K562 (cell line): Measurements from ENCODE around the gene CTIF. TPM values are rescaled to one million over a fixed set of nuclear protein-coding genes. Genes with fewer than 3 reads are reported as not detected.

Experiments used
- ATAC-seq: fragments of 200-7000 bp; cut with Tn5 transposase; 3 replicates; pipeline ENCODE4 v1.9.1; 2020; ENCODE audit warnings: moderate library complexity
- BruUV-seq: library from RNA; stranded (reverse); fragments of 400-500 nt; replicated peaks from 2 replicates; lab custom pipeline; 2021; lab: Mats Ljungman, UMichigan
- CTCF ChIA-PET: fragments of 300-600 bp; formaldehyde crosslinking; extraction: SDS; loops from one replicate; lab custom pipeline; 2021; ENCODE audit warnings: low intra/inter-chr PET ratio; lab: Yijun Ruan, JAX
- POLR2A ChIA-PET: fragments of 300-600, 350-650 bp; sonication (Branson Sonifier 250); formaldehyde crosslinking; extraction: SDS; loops from one replicate; lab custom pipeline; 2021; ENCODE audit warnings: antibody characterized with exemption, inconsistent platforms; lab: Yijun Ruan, JAX
- DNase-seq, 4 experiments: peaks; one replicate each; pipeline versions ENCODE4 v3.0.0 to v3.0.0-alpha.2; 2011 to 2018; ENCODE audit warnings: low spot score in 3 of 4, mixed read lengths in 3 of 4; ENCODE audit errors: extremely low read depth in 1 of 4
- FAIRE-seq: peaks from 2 replicates; lab custom pipeline; 2011; peaks lifted over from hg19 to GRCh38; lab: Jason Lieb, UNC
- H2AFZ ChIP-seq: 2 replicates; pipeline ENCODE4 v1.6.0; 2011; ENCODE audit warnings: low read depth, low read length, control low read depth, inconsistent platforms
- H3K27ac ChIP-seq: fragments of 200-600 bp; 3 replicates; pipeline ENCODE4 v1.8.0; 2011; ENCODE audit warnings: low read depth, mild to moderate bottlenecking, control low read depth, inconsistent platforms, low read length, moderate library complexity, mixed read lengths; ENCODE audit errors: extremely low read depth
- H3K27me3 ChIP-seq, 2 experiments: fragments of 300-600 bp in 1 of 2; 2 replicates in 1 of 2; 3 replicates in 1 of 2; pipeline versions ENCODE4 v1.6.0 to v1.8.0; 2011; ENCODE audit warnings: inconsistent platforms in 2 of 2, low read length in 2 of 2, mild to moderate bottlenecking in 1 of 2, mixed read lengths in 1 of 2, moderate library complexity in 1 of 2; ENCODE audit not compliant: control insufficient read depth in 2 of 2, insufficient read depth in 2 of 2
- H3K36me3 ChIP-seq: fragments of 300-600 bp; 3 replicates; pipeline ENCODE4 v1.8.0; 2011; ENCODE audit warnings: mild to moderate bottlenecking, low read length, inconsistent platforms; ENCODE audit not compliant: control insufficient read depth, insufficient read depth
- H3K4me1 ChIP-seq, 2 experiments: fragments of 200-600 bp in 1 of 2; replicated peaks in 1 of 2; 2 replicates in 1 of 2; 3 replicates in 1 of 2; pipeline versions ENCODE4 v1.5.1 to v1.8.0; 2011; ENCODE audit warnings: inconsistent platforms in 2 of 2, low read length in 2 of 2, mild to moderate bottlenecking in 1 of 2, mixed read lengths in 1 of 2, moderate library complexity in 1 of 2; ENCODE audit not compliant: control insufficient read depth in 2 of 2, insufficient read depth in 2 of 2
- H3K4me2 ChIP-seq: 2 replicates; pipeline ENCODE4 v1.6.1; 2011; ENCODE audit warnings: low read length, control low read depth, inconsistent platforms, mixed read lengths; ENCODE audit not compliant: insufficient read depth
- H3K4me3 ChIP-seq: fragments of 200-600 bp; sonication (generic), shearing (Covaris generic); 2 replicates; pipeline ENCODE4 v1.5.1; 2016; ENCODE audit warnings: control low read depth, inconsistent platforms
- H3K79me2 ChIP-seq: fragments of 200-600 bp; 3 replicates; pipeline ENCODE4 v1.8.0; 2011; ENCODE audit warnings: low read length, inconsistent platforms; ENCODE audit not compliant: control insufficient read depth, insufficient read depth
- H3K9ac ChIP-seq, 2 experiments: 2 replicates each; pipeline versions ENCODE4 v1.6.0 to v1.6.1; 2011; ENCODE audit warnings: low read depth in 2 of 2, low read length in 2 of 2, control low read depth in 1 of 2, inconsistent platforms in 1 of 2, mild to moderate bottlenecking in 1 of 2, mixed read lengths in 1 of 2; ENCODE audit not compliant: insufficient read depth in 1 of 2
- H3K9me1 ChIP-seq: one replicate; pipeline ENCODE4 v1.6.0; 2011; ENCODE audit warnings: inconsistent platforms, mild to moderate bottlenecking, low read length, moderate library complexity; ENCODE audit not compliant: control insufficient read depth, insufficient read depth
- H3K9me3 ChIP-seq: replicated peaks from 2 replicates; pipeline ENCODE4 v1.5.1; 2011; ENCODE audit warnings: low read depth, low read length, inconsistent platforms; ENCODE audit not compliant: control insufficient read depth, insufficient read depth
- H4K20me1 ChIP-seq: replicated peaks from 2 replicates; pipeline ENCODE4 v1.6.1; 2011; ENCODE audit warnings: low read length, inconsistent platforms, mixed read lengths; ENCODE audit not compliant: control insufficient read depth, insufficient read depth
- ELF1 ChIP-seq: fragments of 200-800 bp; sonication (Bioruptor generic); IDR thresholded peaks from 2 replicates; pipeline ENCODE4 v1.6.1; 2016; ENCODE audit warnings: missing genetic modification characterization, missing compliant biosample characterization
- ELF4 ChIP-seq: fragments of 450-650 bp; formaldehyde crosslinking; IDR thresholded peaks from 2 replicates; pipeline ENCODE4 v1.4.0; 2022; ENCODE audit warnings: missing genetic modification characterization
- HOMEZ ChIP-seq: fragments of 250-450 bp; sonication (Bioruptor Pico); IDR thresholded peaks from 2 replicates; pipeline ENCODE4 v1.4.0; 2020; ENCODE audit warnings: mild to moderate bottlenecking, moderate library complexity
- MEF2A ChIP-seq: IDR thresholded peaks from 2 replicates; pipeline ENCODE4 v1.6.1; 2011; ENCODE audit warnings: low read depth, mild to moderate bottlenecking, low read length, moderate library complexity; ENCODE audit not compliant: control insufficient read depth
- REST ChIP-seq, 2 experiments: fragments of 450-650 bp; formaldehyde crosslinking in 1 of 2; IDR thresholded peaks; 2 replicates each; pipeline versions ENCODE4 v1.4.0 to v1.6.1; 2014 to 2020; ENCODE audit warnings: mild to moderate bottlenecking in 2 of 2, borderline replicate concordance in 1 of 2, low read depth in 1 of 2
- SAP30 ChIP-seq: fragments of 200-600 bp; sonication (generic); IDR thresholded peaks from 2 replicates; pipeline ENCODE4 v1.6.1; 2012; ENCODE audit warnings: borderline replicate concordance, low read depth, mild to moderate bottlenecking, moderate library complexity, low read length, control low read depth, inconsistent platforms; ENCODE audit not compliant: insufficient read depth, poor library complexity, severe bottlenecking
- SNAPC5 ChIP-seq: fragments of 250-450 bp; sonication (Bioruptor Pico); IDR thresholded peaks from 2 replicates; pipeline ENCODE4 v1.8.0; 2021; ENCODE audit warnings: moderate library complexity, mild to moderate bottlenecking, inconsistent platforms
- XRCC5 ChIP-seq: fragments of 200-400 bp; formaldehyde crosslinking; IDR thresholded peaks from 2 replicates; pipeline ENCODE4 v1.6.1; 2017; ENCODE audit warnings: low read depth, mild to moderate bottlenecking, low read length
- ZKSCAN8 ChIP-seq: fragments of 200-800 bp; sonication (Bioruptor generic); IDR thresholded peaks from 2 replicates; pipeline ENCODE4 v1.6.1; 2016; ENCODE audit warnings: missing genetic modification characterization, missing compliant biosample characterization
- ZNF23 ChIP-seq: fragments of 250-450 bp; sonication (Bioruptor Pico); IDR thresholded peaks from 2 replicates; pipeline ENCODE4 v1.4.0; 2020; ENCODE audit warnings: mild to moderate bottlenecking
- ZNF24 ChIP-seq: fragments of 450-650 bp; IDR thresholded peaks from 2 replicates; pipeline ENCODE4 v1.6.1; 2016
- ZNF324 ChIP-seq: fragments of 250-450 bp; sonication (Bioruptor Pico); IDR thresholded peaks from 2 replicates; pipeline ENCODE4 v1.4.0; 2020; ENCODE audit warnings: mild to moderate bottlenecking
- WGBS: fragments of 100-300 bp; shearing (Covaris generic); methylation state at CpG from one replicate; pipeline ENCODE4 v1.1.6; 2016; ENCODE audit warnings: low coverage, mixed read lengths; ENCODE audit not compliant: insufficient coverage; ENCODE audit errors: missing lambda C conversion rate; 5-methylcytosine and 5-hydroxymethylcytosine counted together
- in situ Hi-C: fragments of 300-500 bp; cut with MboI; formaldehyde crosslinking; loops from 4 replicates; pipeline ENCODE4 v1.15.0; 2018; ENCODE audit warnings: inconsistent platforms, mixed read lengths
- intact Hi-C: fragments of 100-400 bp; cut with micrococcal nuclease; formaldehyde crosslinking; loops from 2 replicates; pipeline ENCODE4 v1.14.2; 2022
- polyA plus RNA-seq, 8 experiments: library from polyadenylated mRNA; depleted of rRNA in 4 of 8; stranded (reverse) in 5 of 8; unstranded in 3 of 8; fragments of >200 nt; fragmentation: Nextera tagmentation in 2 of 8; fragmentation: Illumina TruSeq in 1 of 8; extraction: Ambion mirVana in 2 of 8; extraction: Trizol in 1 of 8; gene quantifications; 2 replicates each; pipeline versions ENCODE4 v1.2.1 to v1.2.3, GENCODE V29; 2011 to 2014; ENCODE audit warnings: inconsistent platforms in 1 of 8, missing spikeins in 1 of 8
- total RNA-seq, 7 experiments: library from RNA; depleted of rRNA in 6 of 7; stranded (reverse); fragments of >200 nt in 6 of 7; fragmentation: Illumina TruSeq in 2 of 7; extraction: Trizol in 2 of 7; gene quantifications; 2 replicates each; pipeline versions ENCODE4 v1.2.1 to v1.2.3, GENCODE V29; 2011 to 2021; ENCODE audit warnings: low replicate concordance in 1 of 7

Gene CTIF
- total and polyA plus RNA-seq, 9 of the 15 experiments (the other 6 are each of a cell fraction or from before 2014, with no cell fraction given) = 0.17 to 11.5 (median 2.2) TPM

GRCh38 chr18:48785091-48785614, 246.3 kb downstream of the CTIF start:
- WGBS = 63% methylated on average over 3 of the region's 5 CpGs
- no peak for ATAC-seq
- Histone ChIP-seq H3K79me2 (no peaks in the 10 kb centered on the region), H3K4me3 (no peak overlapping the region), H3K4me2 (no peak overlapping the region), H2AFZ (no peak overlapping the region), H3K27ac (no peak overlapping the region), H3K9me3 (no peaks in the 10 kb centered on the region), H3K9me1 (no peaks in the 10 kb centered on the region), H3K27me3 (no peaks in the 10 kb centered on the region), H3K9ac (no peak overlapping the region), H3K36me3 (no peaks in the 10 kb centered on the region), H4K20me1 (peaks cover 9% of the 10 kb centered on the region), H3K4me1 (peaks cover 17 to 32% of the 10 kb centered on the region in 2 experiments)
- no peak for FAIRE-seq
- intact Hi-C loops = loop anchor here (10.0 kb wide), 1 partner anchor 110 kb away; no protein-coding TSS in a partner anchor
- BruUV-seq = no TSS peak
- in situ Hi-C loops = no loop called here
- DNase-seq = no peak
- POLR2A ChIA-PET = no interaction called here
- TF ChIP-seq ELF1 (tag) = no peak
- no peak for TF ChIP-seq ZNF24
- TF ChIP-seq XRCC5 = no peak
- no peak for TF ChIP-seq MEF2A
- no peak for TF ChIP-seq REST (IDR thresholded peaks at IDR 0.05; ENCODE audit: borderline replicate concordance)
- TF ChIP-seq REST (CRISPR knock-in tag; IDR thresholded peaks at IDR 0.05; ENCODE audit: low read depth) = no peak
- no peak for TF ChIP-seq SNAPC5 (CRISPR knock-in tag)
- TF ChIP-seq ZNF23 (CRISPR knock-in tag) = no peak
- TF ChIP-seq ELF4 (CRISPR knock-in tag) = no peak
- no peak for TF ChIP-seq ZKSCAN8 (CRISPR knock-in tag)
- TF ChIP-seq ZNF324 (CRISPR knock-in tag) = no peak
- no peak for TF ChIP-seq SAP30
- TF ChIP-seq HOMEZ (CRISPR knock-in tag) = no peak
- CTCF ChIA-PET = no interaction called here
